GM18498 (cell line): ENCODE data around the gene PDHB.
"Not testable (repeated sequence)": the region's sequence is repeated elsewhere in the genome, so short reads cannot be mapped to it uniquely, and the experiment has no call there.

Source experiments
- ATAC-seq: cut with Tn5 transposase; IDR thresholded peaks from one replicate; pipeline ENCODE4 v1.9.1; 2021; ENCODE audit warnings: mild to moderate bottlenecking, moderate library complexity; ENCODE audit not compliant: unreplicated experiment

PDHB gene

GRCh38 chr3:58440996-58441355 lies 7.3 kb upstream of the PDHB start:
- ATAC-seq = not testable (repeated sequence)

- ATAC-seq = not testable (repeated sequence)
Observed at GRCh38 chr3:58437276-58437675, 3.6 kb upstream of the PDHB start.

- no peak for ATAC-seq
Observed at GRCh38 chr3:58434990-58435389, 1.4 kb upstream of the PDHB start.

- ATAC-seq = no peak
Observed at GRCh38 chr3:58434511-58434910, 879 bp upstream of the PDHB start.

GRCh38 chr3:58434168-58434504 lies 504 bp upstream of the PDHB start:
- ATAC-seq = no peak

- no peak for ATAC-seq
Observed at GRCh38 chr3:58432905-58433304, 727 bp downstream of the PDHB start.

- peak; percentile 49 for ATAC-seq
Observed at GRCh38 chr3:58429657-58430056, 4.0 kb downstream of the PDHB start.

- no peak for ATAC-seq
Observed at GRCh38 chr3:58427661-58428361, 5.8 kb downstream of the PDHB start.

- ATAC-seq = no peak
Observed at GRCh38 chr3:58425782-58426181, 7.8 kb downstream of the PDHB start.

GRCh38 chr3:58424613-58425012 lies 9.0 kb downstream of the PDHB start:
- ATAC-seq = no peak

GRCh38 chr3:58422756-58423325 lies 10.8 kb downstream of the PDHB start:
- no peak for ATAC-seq

- no peak for ATAC-seq
Observed at GRCh38 chr3:58421004-58421403, 12.6 kb downstream of the PDHB start.

GRCh38 chr3:58419780-58420507 lies 13.7 kb downstream of the PDHB start:
- ATAC-seq = peak; percentile 67

GRCh38 chr3:58418227-58418626 lies 15.4 kb downstream of the PDHB start:
- ATAC-seq = no peak

GRCh38 chr3:58417075-58417474 lies 16.6 kb downstream of the PDHB start:
- ATAC-seq = no peak

- no peak for ATAC-seq
Observed at GRCh38 chr3:58416191-58416590, 17.4 kb downstream of the PDHB start.

- no peak for ATAC-seq
Observed at GRCh38 chr3:58414538-58415197, 19.0 kb downstream of the PDHB start.

- no peak for ATAC-seq
Observed at GRCh38 chr3:58411851-58412830, 21.5 kb downstream of the PDHB start.

GRCh38 chr3:58411036-58411435 lies 22.6 kb downstream of the PDHB start:
- no peak for ATAC-seq

- ATAC-seq = no peak
Observed at GRCh38 chr3:58409663-58410062, 24.0 kb downstream of the PDHB start.

GRCh38 chr3:58408906-58409305 lies 24.7 kb downstream of the PDHB start:
- no peak for ATAC-seq
